Inflammatory macrophage treated with lipopolysaccharide for 4 hours (primary cell): ENCODE data around the gene PTBP3.

ENCODE experiments used
- DNase-seq: peaks from one replicate; pipeline ENCODE4 v3.0.0-alpha.2; 2020

Gene PTBP3

GRCh38 chr9:112355427-112355897 is 22.0 kb upstream of the PTBP3 start:
- DNase-seq, result peak; percentile 60

- DNase-seq, result no peak
Observed at GRCh38 chr9:112354081-112354743, 20.8 kb upstream of the PTBP3 start.

DNA sequence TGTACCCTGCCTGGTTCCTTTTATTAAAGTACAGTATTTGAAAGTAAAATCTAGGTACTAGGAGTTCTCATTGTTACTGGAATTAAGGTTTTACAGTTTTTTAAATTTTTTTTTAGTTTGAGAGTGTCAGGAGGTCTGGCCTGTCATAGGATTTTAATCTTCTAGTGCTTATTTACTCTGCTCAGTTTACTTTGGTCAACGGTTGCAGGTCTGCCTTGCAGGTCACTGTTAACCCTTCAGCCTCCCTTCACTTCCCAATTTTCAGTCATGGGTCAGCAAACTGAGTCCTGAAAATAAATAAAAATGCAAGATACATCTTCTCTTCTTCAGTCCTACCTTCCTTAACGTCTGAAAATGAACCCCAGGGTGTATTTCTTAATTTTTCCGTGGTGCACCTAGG is 18.8 kb upstream of the PTBP3 start:
- no peak for DNase-seq

DNA sequence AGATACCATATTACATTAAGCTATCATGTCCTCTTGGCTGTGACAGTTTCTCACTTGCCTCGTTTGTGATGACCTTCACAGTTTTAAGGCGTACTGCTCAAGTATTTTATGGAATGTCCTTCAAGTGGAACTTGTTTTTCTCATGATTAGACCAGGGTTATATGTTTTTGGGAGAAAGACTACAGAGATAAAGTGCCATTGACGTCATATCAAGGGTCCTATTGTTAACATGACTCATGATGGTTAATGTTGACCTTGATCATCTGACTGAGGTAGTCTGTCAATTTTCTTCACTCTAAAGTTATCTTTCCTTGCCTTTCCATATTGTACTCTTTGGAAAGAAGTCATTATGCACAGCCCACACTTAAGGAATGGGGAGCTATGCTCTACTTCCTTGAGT is 17.8 kb upstream of the PTBP3 start:
- DNase-seq, result no peak

DNA sequence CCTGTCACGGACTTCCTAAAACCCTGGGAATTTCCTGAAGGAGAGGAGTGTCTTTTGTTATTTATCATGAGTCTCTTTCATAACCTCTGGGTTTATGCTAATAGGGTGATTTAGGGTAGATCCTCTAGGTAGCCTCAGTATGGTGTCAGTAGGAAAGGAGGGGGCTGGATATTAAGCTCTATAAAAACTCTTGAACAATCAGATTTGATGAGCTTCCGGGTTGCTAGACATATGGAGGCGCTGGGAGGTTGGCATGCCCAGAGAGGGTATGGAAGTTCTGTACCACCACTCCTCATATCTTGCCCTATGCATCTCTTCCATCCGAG is 15.6 kb upstream of the PTBP3 start:
- DNase-seq, result peak; percentile 32

- peak; percentile 80 for DNase-seq
Observed at GRCh38 chr9:112348257-112349007, 15.0 kb upstream of the PTBP3 start.

- peak; percentile 10 for DNase-seq
Observed at GRCh38 chr9:112341730-112342129, 8.3 kb upstream of the PTBP3 start.

DNA sequence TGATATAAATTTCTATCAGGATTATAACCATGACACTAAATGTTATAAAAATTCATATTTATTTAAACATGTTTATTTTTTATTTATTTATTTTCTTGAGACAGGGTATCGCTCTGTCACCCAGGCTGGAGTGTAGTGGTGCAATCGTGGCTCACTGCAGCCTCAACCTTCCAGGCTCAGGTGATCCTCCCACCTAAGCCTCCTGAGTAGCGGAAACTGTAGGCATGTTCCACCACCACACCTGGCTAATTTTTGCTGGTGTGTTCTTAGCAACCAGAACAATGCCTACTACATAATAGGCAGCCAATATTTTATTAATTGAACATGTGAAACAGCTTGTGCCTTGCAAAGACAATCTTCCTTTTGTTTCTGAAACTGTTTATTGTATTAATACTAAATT is 6.5 kb upstream of the PTBP3 start:
- no peak for DNase-seq

- peak; percentile 72 for DNase-seq
Observed at GRCh38 chr9:112338561-112338960, 5.1 kb upstream of the PTBP3 start.

GRCh38 chr9:112337547-112337946 is 4.1 kb upstream of the PTBP3 start:
- DNase-seq, result no peak

DNA sequence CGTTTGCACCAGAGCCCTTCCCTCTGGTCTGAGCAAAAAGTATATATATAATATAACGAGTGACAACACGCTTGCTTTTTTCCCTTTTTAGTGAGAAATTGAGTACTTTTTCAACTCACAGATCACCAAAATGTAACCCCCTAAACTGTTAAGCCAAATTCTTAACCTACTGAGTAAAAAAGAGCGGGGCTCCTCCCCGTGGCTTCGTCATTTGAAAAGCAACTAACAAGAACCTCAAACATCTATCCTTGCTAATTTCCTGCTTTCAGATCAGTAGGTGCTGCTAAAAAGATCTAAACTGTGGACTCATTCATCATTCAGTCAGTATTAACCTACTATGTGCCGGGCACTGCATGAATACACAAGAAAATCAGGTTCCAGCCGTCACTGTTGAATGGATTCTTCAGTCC is 1.0 kb upstream of the PTBP3 start:
- DNase-seq, result peak; percentile 44

DNA sequence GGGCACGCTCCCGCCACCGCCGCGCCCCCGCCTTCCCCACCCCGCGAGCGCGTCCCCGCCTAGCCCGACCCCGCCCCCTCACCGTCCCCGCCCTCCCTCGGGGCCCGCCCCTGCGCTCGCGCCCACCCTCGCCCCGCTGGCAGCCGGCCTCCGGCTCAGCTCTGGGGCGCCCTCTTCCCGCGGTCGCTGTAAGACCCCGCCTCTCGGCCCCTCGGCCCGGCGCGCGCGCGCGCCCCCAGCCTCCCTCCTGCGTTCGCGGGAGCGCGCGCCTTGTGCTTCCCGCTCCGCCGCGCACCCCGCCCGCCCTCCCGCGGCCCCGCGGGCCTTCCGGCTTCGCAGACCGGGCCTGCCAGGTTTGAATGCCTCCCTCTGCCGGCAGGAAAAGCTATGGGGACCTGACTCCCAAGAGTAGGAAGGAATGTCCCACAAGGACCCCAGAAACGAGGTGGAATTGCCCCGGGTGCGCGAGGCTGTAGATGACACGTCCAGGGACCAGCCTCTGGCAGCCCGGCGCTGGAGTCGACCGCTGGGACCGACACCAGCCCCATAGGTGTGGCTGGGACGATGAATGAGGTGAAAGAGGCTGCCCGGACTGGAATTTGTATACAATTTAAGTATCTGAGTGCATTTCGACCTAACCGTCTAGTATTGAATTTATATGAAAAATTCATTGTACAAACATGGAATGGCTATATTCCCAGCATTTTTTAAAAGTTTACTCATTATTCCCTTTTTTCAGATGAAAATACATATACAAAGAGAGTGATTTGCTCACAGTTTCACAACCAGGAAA is 416 bp upstream of the PTBP3 start:
- peak; percentile 95 for DNase-seq

GRCh38 chr9:112332674-112332976 is 794 bp downstream of the PTBP3 start:
- no peak for DNase-seq

- peak; percentile 54 for DNase-seq
Observed at GRCh38 chr9:112332214-112332613, 1.2 kb downstream of the PTBP3 start.

GRCh38 chr9:112331674-112331952 is 1.8 kb downstream of the PTBP3 start:
- DNase-seq, result no peak

- no peak for DNase-seq
Observed at GRCh38 chr9:112328545-112328944, 4.9 kb downstream of the PTBP3 start.

DNA sequence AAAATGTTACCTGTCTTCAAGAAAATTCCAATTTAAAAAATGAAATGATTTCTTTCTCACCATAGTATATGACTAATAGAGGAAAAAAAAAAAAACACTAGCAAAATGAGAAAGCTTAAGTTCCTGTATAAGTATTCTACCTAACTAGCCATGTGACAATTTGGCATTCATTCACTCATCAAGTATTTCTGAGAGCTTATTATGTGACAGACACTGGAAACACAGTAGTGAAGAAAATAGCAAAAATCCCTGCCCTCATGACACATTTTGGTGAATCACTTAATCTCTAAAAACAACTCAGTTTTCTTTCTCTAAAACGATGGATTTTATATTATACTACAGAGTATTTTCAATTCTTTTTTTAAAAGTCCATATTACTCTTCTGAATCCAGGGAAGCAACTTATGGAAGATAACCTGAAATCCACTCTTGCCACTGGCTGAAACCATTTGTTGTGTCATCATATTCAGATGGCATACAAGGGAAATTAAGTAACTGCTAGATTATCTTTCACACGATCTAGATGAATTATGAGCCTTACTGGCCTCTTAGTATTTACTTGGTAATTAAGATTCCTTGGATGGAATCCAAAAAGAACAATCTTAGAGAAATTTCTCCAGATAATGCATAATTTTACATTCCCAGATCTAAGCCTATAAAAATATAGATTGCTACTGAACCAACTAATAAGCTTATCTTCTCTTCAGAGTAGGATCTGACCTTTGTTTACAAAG is 5.5 kb downstream of the PTBP3 start:
- DNase-seq, result peak; percentile 84

DNA sequence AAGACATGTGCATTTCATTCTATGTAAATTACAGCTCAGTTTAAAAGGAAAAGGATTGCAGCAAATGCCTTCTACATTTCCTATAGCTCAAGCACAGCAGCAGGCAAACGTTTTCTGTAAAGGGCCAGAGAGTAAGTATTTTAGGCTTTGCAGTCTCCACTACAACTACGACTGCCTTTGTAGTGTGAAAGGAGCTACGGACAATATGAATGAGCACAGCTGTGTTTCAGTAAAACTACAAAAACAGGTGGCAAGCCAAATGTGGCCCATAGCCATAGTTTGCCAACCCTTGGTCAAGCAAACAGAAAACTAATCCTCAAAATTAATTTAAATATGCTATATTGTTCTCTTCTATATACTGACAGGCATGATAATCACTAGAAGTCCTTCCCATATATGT is 7.2 kb downstream of the PTBP3 start:
- DNase-seq, result no peak

DNA sequence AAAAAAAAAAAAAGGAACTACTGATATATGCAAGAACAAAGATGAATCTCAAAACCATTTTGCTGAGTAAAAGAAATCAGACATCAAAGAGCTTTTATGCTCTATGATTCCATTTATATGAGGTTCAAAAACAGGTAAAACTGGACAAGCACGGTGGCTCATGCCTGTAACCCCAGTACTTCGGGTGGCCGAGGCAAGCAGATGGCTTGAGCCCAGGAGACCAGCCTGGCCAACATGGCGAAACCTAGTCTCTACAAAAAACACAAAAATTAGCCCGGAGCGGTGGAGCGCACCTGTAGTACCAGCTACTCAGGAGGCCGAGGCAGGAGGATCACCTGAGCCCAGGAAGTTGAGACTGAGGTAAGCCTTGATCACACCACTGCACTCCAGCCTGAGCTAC is 7.8 kb downstream of the PTBP3 start:
- no peak for DNase-seq

- no peak for DNase-seq
Observed at GRCh38 chr9:112325127-112325526, 8.3 kb downstream of the PTBP3 start.

DNA sequence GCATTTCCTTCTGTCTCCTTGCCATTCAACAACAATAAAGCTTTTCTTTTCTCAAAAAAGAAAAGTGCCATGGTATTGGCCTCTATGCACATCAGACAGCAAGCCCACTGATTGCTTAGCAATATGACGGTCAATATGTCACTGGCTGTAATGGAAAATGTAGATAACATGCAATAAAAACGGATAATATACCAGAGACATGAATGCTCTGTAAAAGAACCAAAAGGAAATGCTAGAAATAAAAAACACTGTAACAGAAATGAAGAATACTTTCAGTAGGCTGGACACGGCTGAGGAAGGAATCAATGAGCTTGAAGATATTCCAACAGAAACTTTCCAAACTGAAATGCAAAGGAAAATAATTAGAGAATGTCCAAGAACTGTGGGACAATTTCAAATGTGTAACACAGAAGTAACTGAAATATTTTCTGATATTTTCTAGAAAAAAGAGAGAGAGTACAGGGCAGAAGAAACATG is 10.0 kb downstream of the PTBP3 start:
- DNase-seq, result no peak

DNA sequence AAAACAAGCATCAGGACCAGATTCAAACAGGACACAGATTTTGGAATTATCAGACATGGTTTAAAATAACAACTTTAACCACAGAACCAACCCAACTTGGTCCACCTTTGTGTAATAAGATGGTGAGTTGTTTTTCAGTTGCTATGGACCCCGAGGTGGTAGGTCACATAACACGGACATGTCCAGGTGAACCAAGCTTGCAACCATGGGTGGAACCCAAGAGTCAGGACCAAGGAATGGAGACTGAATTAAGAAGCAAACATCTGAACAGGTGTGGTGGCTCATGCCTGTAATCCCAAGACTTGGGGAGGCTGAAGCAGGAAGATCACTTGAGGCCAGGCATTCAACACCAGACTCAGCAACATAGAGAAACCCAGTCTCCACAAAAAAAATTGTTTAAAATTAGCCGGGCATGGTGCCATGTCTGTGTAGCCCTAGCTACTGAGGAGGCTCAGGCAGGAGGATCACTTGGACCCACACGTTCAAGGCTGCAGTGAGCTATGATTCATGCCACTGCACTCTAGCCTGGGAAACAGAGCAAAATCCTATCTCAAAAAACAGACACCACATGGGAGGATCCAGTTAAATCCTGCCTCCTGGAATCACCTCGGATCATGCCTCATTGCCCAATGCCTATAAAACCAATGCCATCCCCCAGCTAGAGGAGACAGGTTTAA is 10.6 kb downstream of the PTBP3 start:
- DNase-seq, result no peak
